GM23338 (cell line): ENCODE results near the gene INPP5A. TPM values are rescaled to one million over a fixed set of nuclear protein-coding genes. Genes with fewer than 3 reads are reported as not detected.

Experiments used
- ATAC-seq: fragments of 200-7000 bp; cut with Tn5 transposase; 3 replicates; pipeline ENCODE4 v1.9.1; 2020
- DNase-seq: peaks from one replicate; pipeline ENCODE4 v3.0.0-alpha.2; 2015; ENCODE audit warnings: low spot score
- H2AFZ ChIP-seq: fragments of 200-600 bp; sonication (generic); 2 replicates; pipeline ENCODE4 v1.8.0; 2016; ENCODE audit warnings: antibody characterized with exemption, mild to moderate bottlenecking, moderate library complexity
- H3F3A ChIP-seq: fragments of 200-600 bp; sonication (generic); replicated peaks from 2 replicates; pipeline ENCODE4 v1.8.0; 2017; ENCODE audit warnings: antibody characterized with exemption, mixed run types, low read depth
- H3K27ac ChIP-seq: fragments of 200-600 bp; sonication (generic); 2 replicates; pipeline ENCODE4 v1.6.1; 2016; ENCODE audit warnings: low read depth
- H3K27me3 ChIP-seq: fragments of 200-600 bp; sonication (generic); 2 replicates; pipeline ENCODE4 v1.8.0; 2016; ENCODE audit warnings: mild to moderate bottlenecking, mixed run types, moderate library complexity; ENCODE audit not compliant: insufficient read depth
- H3K36me3 ChIP-seq: fragments of 200-600 bp; sonication (generic); 2 replicates; pipeline ENCODE4 v1.8.0; 2016; ENCODE audit warnings: mild to moderate bottlenecking; ENCODE audit not compliant: insufficient read depth
- H3K4me1 ChIP-seq: fragments of 200-600 bp; sonication (generic); 2 replicates; pipeline ENCODE4 v1.8.0; 2016; ENCODE audit warnings: mild to moderate bottlenecking, moderate library complexity; ENCODE audit not compliant: insufficient read depth
- H3K4me2 ChIP-seq: fragments of 200-600 bp; sonication (generic); 2 replicates; pipeline ENCODE4 v1.7.1; 2017; ENCODE audit warnings: mixed run types
- H3K4me3 ChIP-seq: fragments of 200-600 bp; sonication (generic); 2 replicates; pipeline ENCODE4 v1.6.1; 2016; ENCODE audit warnings: mixed run types
- H3K79me2 ChIP-seq: fragments of 200-600 bp; sonication (generic); replicated peaks from 2 replicates; pipeline ENCODE4 v1.8.0; 2017; ENCODE audit warnings: mild to moderate bottlenecking; ENCODE audit not compliant: insufficient read depth
- H3K9me2 ChIP-seq: fragments of 200-600 bp; sonication (generic); 2 replicates; pipeline ENCODE4 v1.8.0; 2017; ENCODE audit not compliant: insufficient read depth
- H4K20me1 ChIP-seq: fragments of 200-600 bp; sonication (generic); replicated peaks from 2 replicates; pipeline ENCODE4 v1.8.0; 2017; ENCODE audit warnings: mild to moderate bottlenecking; ENCODE audit not compliant: insufficient read depth
- H3K27ac Mint-ChIP-seq: 2 replicates; pipeline ENCODE4 v1.8.0; 2020; ENCODE audit warnings: inconsistent platforms, mild to moderate bottlenecking, moderate library complexity, mixed read lengths
- H3K27me3 Mint-ChIP-seq: 3 replicates; pipeline ENCODE4 v1.8.0; 2022; ENCODE audit warnings: low read depth, mild to moderate bottlenecking, moderate library complexity, mixed read lengths, inconsistent platforms; ENCODE audit not compliant: insufficient read depth, poor library complexity
- H3K36me3 Mint-ChIP-seq: 3 replicates; pipeline ENCODE4 v1.8.0; 2021; ENCODE audit warnings: low read depth, mild to moderate bottlenecking, inconsistent platforms, moderate library complexity, mixed read lengths
- H3K4me1 Mint-ChIP-seq: 3 replicates; pipeline ENCODE4 v1.8.0; 2020; ENCODE audit warnings: mild to moderate bottlenecking, inconsistent platforms, mixed read lengths
- H3K4me3 Mint-ChIP-seq: 3 replicates; pipeline ENCODE4 v1.8.0; 2021; ENCODE audit warnings: moderate library complexity, mild to moderate bottlenecking, inconsistent platforms, mixed read lengths
- H3K9me3 Mint-ChIP-seq: 3 replicates; pipeline ENCODE4 v1.8.0; 2020; ENCODE audit warnings: moderate library complexity, mild to moderate bottlenecking, inconsistent platforms, mixed read lengths
- CREB1 ChIP-seq: fragments of 250-450 bp; sonication (Bioruptor Pico); IDR thresholded peaks from 2 replicates; pipeline ENCODE4 v1.5.0; 2020; ENCODE audit warnings: low read depth, mild to moderate bottlenecking, moderate library complexity
- CTCF ChIP-seq, 2 experiments: fragments of 200-600 bp in 1 of 2; sonication (generic) in 1 of 2; conservative IDR thresholded peaks; 2 replicates each; pipeline versions ENCODE4 v1.5.1 to v1.6.1; 2016 to 2017; ENCODE audit warnings: antibody characterized with exemption in 2 of 2, low read depth in 2 of 2, mild to moderate bottlenecking in 2 of 2, moderate library complexity in 1 of 2
- ETS1 ChIP-seq: IDR thresholded peaks from 2 replicates; pipeline ENCODE4 v1.6.1; 2016; ENCODE audit warnings: antibody characterized with exemption
- EZH2 ChIP-seq: fragments of 200-600 bp; sonication (generic); IDR thresholded peaks from one replicate; pipeline ENCODE4 v1.8.0; 2017; ENCODE audit warnings: antibody characterized with exemption, mild to moderate bottlenecking, low read depth; ENCODE audit not compliant: unreplicated experiment
- EZH2phosphoT487 ChIP-seq: fragments of 200-600 bp; sonication (generic); IDR thresholded peaks from one replicate; pipeline ENCODE4 v1.8.1; 2018; ENCODE audit warnings: antibody characterized with exemption; ENCODE audit not compliant: unreplicated experiment
- POLR2AphosphoS5 ChIP-seq: IDR thresholded peaks from 2 replicates; pipeline ENCODE4 v1.6.1; 2016; ENCODE audit warnings: antibody characterized with exemption, low read depth
- REST ChIP-seq: IDR thresholded peaks from one replicate; pipeline ENCODE4 v1.6.1; 2018; ENCODE audit warnings: antibody characterized with exemption; ENCODE audit not compliant: unreplicated experiment
- ZNF114 ChIP-seq: fragments of 250-450 bp; sonication (Bioruptor Pico); IDR thresholded peaks from 2 replicates; pipeline ENCODE4 v1.5.0; 2020; ENCODE audit warnings: mild to moderate bottlenecking, moderate library complexity
- ZNF331 ChIP-seq: fragments of 250-450 bp; sonication (Bioruptor Pico); IDR thresholded peaks from 2 replicates; pipeline ENCODE4 v1.5.0; 2020; ENCODE audit warnings: low read depth, mild to moderate bottlenecking, moderate library complexity
- ZNF462 ChIP-seq: fragments of 250-450 bp; sonication (Bioruptor Pico); IDR thresholded peaks from 2 replicates; pipeline ENCODE4 v1.5.0; 2020; ENCODE audit warnings: mild to moderate bottlenecking, moderate library complexity
- polyA plus RNA-seq: library from polyadenylated mRNA; unstranded; fragments of >200 nt; fragmentation: Nextera tagmentation; extraction: Ambion mirVana; gene quantifications from 2 replicates; pipeline ENCODE4 v1.2.1, GENCODE V29; 2016
- total RNA-seq: library from RNA; depleted of rRNA; stranded (reverse); fragments of >200 nt; shearing (Covaris generic); gene quantifications from 2 replicates; pipeline ENCODE4 v1.2.3, GENCODE V29; 2014

The INPP5A gene
- total and polyA plus RNA-seq, 2 experiments from 2014 or later, result 5.9 to 40.6 TPM

- Mint-ChIP-seq H3K27ac (no peak overlapping the region), H3K9me3 (peaks cover 17% of the 10 kb centered on the region), H3K4me3 (no peak overlapping the region), H3K36me3 (peaks cover 19% of the 10 kb centered on the region), H3K27me3 (peaks cover 11% of the 10 kb centered on the region), H3K4me1 (no peaks in the 10 kb centered on the region; the same call in 2 of the 3 replicates)
- Histone ChIP-seq H2AFZ (no peak overlapping the region), H3K4me3 (no peak overlapping the region), H3K36me3 (no peaks in the 10 kb centered on the region), H3K4me1 (no peaks in the 10 kb centered on the region), H3K79me2 (no peaks in the 10 kb centered on the region), H4K20me1 (no peaks in the 10 kb centered on the region), H3K27me3 (no peaks in the 10 kb centered on the region), H3K9me2 (no peaks in the 10 kb centered on the region), H3K4me2 (no peak overlapping the region), H3F3A (0 out of 2 replicates have a peak, but pooled peaks cover 6% of the 10 kb centered on the region), H3K27ac (no peak overlapping the region)
- DNase-seq (no peak), ATAC-seq (no peak)
- no peak for TF ChIP-seq ZNF462 (CRISPR knock-in tag)
- no peak for TF ChIP-seq ZNF331 (CRISPR knock-in tag)
- TF ChIP-seq ETS1, result no peak
- TF ChIP-seq POLR2AphosphoS5, result no peak
- no peak for TF ChIP-seq REST
- TF ChIP-seq EZH2, result no peak
- no peak for TF ChIP-seq CTCF (conservative IDR thresholded peaks at IDR 0.05; ENCODE audit: low read depth in 2 of 2)
- no peak for TF ChIP-seq ZNF114 (CRISPR knock-in tag)
- TF ChIP-seq EZH2phosphoT487, result no peak
- no peak for TF ChIP-seq CREB1 (CRISPR knock-in tag)
Measured at GRCh38 chr10:132761395-132762060, 223.9 kb downstream of the INPP5A start.
